Measurements from ENCODE around the gene ACTR8. TPM values are rescaled to one million over a fixed set of nuclear protein-coding genes. Genes with fewer than 3 reads are reported as not detected.
A peak's percentile ranks its signal among the peaks of the same experiment; 100 is the strongest.

Gene ACTR8
- total RNA-seq, 1 donor from 2014 or later, result 42.7 TPM

DNA sequence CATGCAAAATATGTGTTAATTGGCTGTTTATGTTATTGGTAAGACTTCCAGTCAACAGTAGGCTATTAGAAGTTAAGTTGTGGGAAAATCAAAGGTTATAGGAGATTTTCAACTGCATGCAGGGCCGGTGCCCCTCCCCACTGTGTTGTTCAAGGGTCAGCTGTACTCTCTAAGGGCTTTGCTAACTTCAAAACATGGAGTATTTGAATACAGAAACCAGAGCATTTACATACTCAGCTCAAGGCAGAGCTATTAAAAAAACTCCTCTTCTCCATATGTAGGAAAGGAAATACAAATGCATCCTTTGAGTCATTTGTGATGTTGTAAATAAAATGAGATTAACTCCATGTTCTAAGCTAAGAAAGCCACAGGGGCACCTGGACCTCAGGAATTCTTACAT, 18.8 kb downstream of the ACTR8 start:
- TF ChIP-seq, protein P1, sequence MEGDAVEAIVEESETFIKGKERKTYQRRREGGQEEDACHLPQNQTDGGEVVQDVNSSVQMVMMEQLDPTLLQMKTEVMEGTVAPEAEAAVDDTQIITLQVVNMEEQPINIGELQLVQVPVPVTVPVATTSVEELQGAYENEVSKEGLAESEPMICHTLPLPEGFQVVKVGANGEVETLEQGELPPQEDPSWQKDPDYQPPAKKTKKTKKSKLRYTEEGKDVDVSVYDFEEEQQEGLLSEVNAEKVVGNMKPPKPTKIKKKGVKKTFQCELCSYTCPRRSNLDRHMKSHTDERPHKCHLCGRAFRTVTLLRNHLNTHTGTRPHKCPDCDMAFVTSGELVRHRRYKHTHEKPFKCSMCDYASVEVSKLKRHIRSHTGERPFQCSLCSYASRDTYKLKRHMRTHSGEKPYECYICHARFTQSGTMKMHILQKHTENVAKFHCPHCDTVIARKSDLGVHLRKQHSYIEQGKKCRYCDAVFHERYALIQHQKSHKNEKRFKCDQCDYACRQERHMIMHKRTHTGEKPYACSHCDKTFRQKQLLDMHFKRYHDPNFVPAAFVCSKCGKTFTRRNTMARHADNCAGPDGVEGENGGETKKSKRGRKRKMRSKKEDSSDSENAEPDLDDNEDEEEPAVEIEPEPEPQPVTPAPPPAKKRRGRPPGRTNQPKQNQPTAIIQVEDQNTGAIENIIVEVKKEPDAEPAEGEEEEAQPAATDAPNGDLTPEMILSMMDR (IDR thresholded peaks at IDR 0.05), result no peak
- Mint-ChIP-seq H3K36me3 (ENCODE audit: low read depth) (peaks cover 50% of the 10 kb centered on the region), H3K9me3 (no peaks in the 10 kb centered on the region), H3K4me3 (no peak overlapping the region), H3K27ac (no peak overlapping the region), H3K27me3 (no peaks in the 10 kb centered on the region), H3K4me1 (peaks cover 29% of the 10 kb centered on the region)
- ATAC-seq (ENCODE audit: low read depth), result no peak
- POLR2A ChIA-PET, result interaction anchor here (0.7 to 1.6 kb wide), 2 partner anchors 28 to 166 kb away, joined by 4 to 5 read pairs; partner anchors contain the start of gene SELENOK
- intact Hi-C loops (cut with micrococcal nuclease), result loop anchor here (1.0 kb wide), 1 partner anchor 134 kb away; no protein-coding TSS in a partner anchor
- no peak for DNase-seq
- CTCF ChIA-PET, result interaction anchor here (1.5 kb wide), 1 partner anchor 194 kb away, joined by 3 read pairs; no protein-coding TSS in a partner anchor

DNA sequence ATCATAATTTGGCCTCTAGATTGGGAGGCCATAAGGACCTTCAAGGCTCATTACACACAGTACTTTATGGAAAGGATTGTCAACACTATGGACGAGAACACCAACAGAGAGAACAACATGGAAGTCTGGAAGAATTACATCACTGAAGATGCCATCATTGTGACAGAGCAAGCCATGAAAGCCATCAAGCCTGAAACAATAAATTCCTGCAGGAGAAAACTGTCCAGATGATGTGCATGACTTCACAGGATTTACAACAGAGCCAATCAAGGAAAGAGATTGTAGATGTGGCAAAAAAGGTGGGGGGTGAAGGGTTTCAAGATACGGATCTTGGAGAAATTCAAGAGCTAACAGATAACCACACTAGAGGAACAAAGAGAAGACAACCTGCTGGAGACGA, 19.7 kb downstream of the ACTR8 start:
- H3K9me3 Mint-ChIP-seq, result no peaks in the 10 kb centered on the region

DNA sequence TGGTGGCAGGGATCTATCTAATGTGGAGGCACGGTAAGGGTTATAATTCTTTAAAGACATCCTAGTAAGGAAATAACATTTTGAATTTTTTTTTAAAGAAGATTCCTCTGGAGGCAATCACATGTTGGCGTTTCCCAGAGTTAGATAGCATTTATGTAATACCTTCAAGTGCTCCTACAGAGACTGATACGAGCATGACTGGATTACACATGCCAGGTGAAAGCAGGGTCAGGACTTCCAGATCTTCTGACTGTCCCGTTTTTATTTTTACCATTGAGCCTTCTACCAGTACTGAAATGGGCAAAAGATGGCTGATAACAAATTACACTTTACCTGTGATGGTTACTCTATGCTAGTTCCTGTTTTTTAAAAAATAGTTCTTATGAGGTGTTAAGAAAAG, 21.8 kb downstream of the ACTR8 start:
- no peaks in the 10 kb centered on the region for H3K27me3 Mint-ChIP-seq
- no peaks in the 10 kb centered on the region for H3K9me3 Mint-ChIP-seq
- H3K27ac Mint-ChIP-seq, result no peak overlapping the region
- no peak overlapping the region for H3K4me3 Mint-ChIP-seq
- ATAC-seq (ENCODE audit: low read depth), result no peak
- H3K4me1 Mint-ChIP-seq, result peaks cover 48% of the 10 kb centered on the region
- TF ChIP-seq, protein P1 (IDR thresholded peaks at IDR 0.05), result no peak
- ChIA-PET CTCF (interaction anchor here (0.6 to 0.9 kb wide), 2 partner anchors 13 to 50 kb away, joined by 3 read pairs; no protein-coding TSS in a partner anchor), POLR2A (no interaction called here)
- intact Hi-C loops (cut with micrococcal nuclease), result no loop called here
- H3K36me3 Mint-ChIP-seq (ENCODE audit: low read depth), result peaks cover 35% of the 10 kb centered on the region
- DNase-seq, result no peak

More for the DNA sequence above, 19.7 kb downstream of the ACTR8 start:
- intact Hi-C loops (cut with micrococcal nuclease), result loop anchor here (1.0 kb wide), 1 partner anchor 563 kb away; no protein-coding TSS in a partner anchor
- ATAC-seq (ENCODE audit: low read depth) (no peak), DNase-seq (no peak)
- H3K4me1 Mint-ChIP-seq, result peaks cover 34% of the 10 kb centered on the region
- POLR2A ChIA-PET, result no interaction called here
- CTCF ChIA-PET, result interaction anchor here (0.6 kb wide), 1 partner anchor 697 kb away, joined by 3 read pairs; no protein-coding TSS in a partner anchor
- H3K27ac Mint-ChIP-seq, result no peak overlapping the region
- TF ChIP-seq, protein P1 (IDR thresholded peaks at IDR 0.05), result no peak
- H3K36me3 Mint-ChIP-seq (ENCODE audit: low read depth), result peaks cover 42% of the 10 kb centered on the region
- H3K27me3 Mint-ChIP-seq, result no peaks in the 10 kb centered on the region
- no peak overlapping the region for H3K4me3 Mint-ChIP-seq

DNA sequence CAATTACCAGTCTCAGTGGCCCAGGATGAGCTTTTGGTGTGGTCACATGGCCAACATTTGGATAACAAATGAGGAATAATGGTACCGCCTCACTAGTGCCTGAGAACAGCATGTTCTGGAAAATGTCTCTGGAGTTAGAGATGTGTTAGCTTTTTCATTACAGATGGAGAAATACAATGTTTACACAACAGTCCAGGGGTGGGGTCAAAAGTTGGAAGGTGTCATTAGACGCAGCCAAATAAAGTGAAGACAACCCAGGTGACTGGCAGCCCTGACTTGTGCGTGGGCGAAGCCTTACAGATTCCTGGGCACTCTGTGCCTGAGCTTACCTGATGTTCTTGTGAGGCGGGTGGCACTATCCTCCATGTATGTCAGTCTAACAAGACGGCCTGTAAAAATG, 22.8 kb downstream of the ACTR8 start:
- Mint-ChIP-seq H3K36me3 (ENCODE audit: low read depth) (peaks cover 27% of the 10 kb centered on the region), H3K4me1 (peaks cover 41% of the 10 kb centered on the region), H3K4me3 (no peak overlapping the region), H3K27me3 (no peaks in the 10 kb centered on the region), H3K27ac (no peak overlapping the region), H3K9me3 (no peaks in the 10 kb centered on the region)
- TF ChIP-seq, protein P1 (IDR thresholded peaks at IDR 0.05), result no peak
- ATAC-seq (ENCODE audit: low read depth), result no peak
- ChIA-PET POLR2A (no interaction called here), CTCF (interaction anchor here (0.9 kb wide), 1 partner anchor 48 kb away, joined by 3 read pairs; no protein-coding TSS in a partner anchor)
- no peak for DNase-seq
- intact Hi-C loops (cut with micrococcal nuclease), result no loop called here

DNA sequence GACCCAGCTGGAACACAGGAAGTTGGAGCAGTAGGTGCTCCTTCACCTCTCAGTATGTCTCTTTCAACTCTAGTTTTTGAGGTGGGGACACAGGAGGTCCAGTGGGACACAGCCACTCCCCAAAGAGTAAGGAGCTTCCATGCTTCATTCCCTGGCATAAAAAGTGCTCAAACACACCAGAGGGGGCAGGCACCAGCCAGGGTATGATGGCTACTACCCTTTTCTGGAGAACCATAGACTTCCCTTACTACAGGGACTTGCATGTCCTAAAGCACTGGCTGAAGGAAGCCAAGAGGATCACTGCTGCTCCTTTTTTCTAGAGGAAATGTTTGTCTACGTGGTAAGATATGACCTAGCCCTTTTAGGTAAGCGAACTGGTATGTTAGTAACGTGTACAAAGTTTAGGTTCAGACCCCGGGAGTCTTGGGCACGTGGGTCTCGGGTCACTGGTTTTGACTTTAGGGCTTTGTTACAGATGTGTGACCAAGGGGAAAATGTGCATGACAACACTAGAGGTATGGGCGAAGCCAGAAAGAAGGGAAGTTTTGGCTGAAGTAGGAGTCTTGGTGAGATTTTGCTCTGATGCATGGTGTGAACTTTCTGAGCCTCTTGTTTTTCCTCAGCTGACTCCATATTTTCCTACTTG, 23.7 kb downstream of the ACTR8 start:
- Mint-ChIP-seq H3K36me3 (ENCODE audit: low read depth) (peaks cover 23% of the 10 kb centered on the region), H3K27ac (peak overlapping the region; percentile 18), H3K4me1 (peaks cover 33% of the 10 kb centered on the region), H3K4me3 (no peak overlapping the region), H3K27me3 (no peaks in the 10 kb centered on the region), H3K9me3 (no peaks in the 10 kb centered on the region)
- CTCF ChIA-PET, result no interaction called here
- no peak for ATAC-seq (ENCODE audit: low read depth)
- POLR2A ChIA-PET, result no interaction called here
- TF ChIP-seq, protein P1 (IDR thresholded peaks at IDR 0.05), result no peak
- intact Hi-C loops (cut with micrococcal nuclease), result no loop called here
- no peak for DNase-seq
